GM12874 (cell line): Measurements from ENCODE around the gene OR10A2.

ENCODE experiments used
- CTCF ChIP-seq: IDR thresholded peaks from 2 replicates; pipeline ENCODE4 v1.5.1; 2011; ENCODE audit warnings: low read depth, mild to moderate bottlenecking, control low read depth, low read length, moderate library complexity; ENCODE audit not compliant: insufficient read depth

The OR10A2 gene

GRCh38 chr11:6833356-6833755 is 29.5 kb upstream of the OR10A2 start:
- no peak for TF ChIP-seq CTCF

GRCh38 chr11:6834021-6834420 is 28.8 kb upstream of the OR10A2 start:
- TF ChIP-seq CTCF, result no peak

GRCh38 chr11:6841694-6842093 is 21.2 kb upstream of the OR10A2 start:
- no peak for TF ChIP-seq CTCF

- TF ChIP-seq CTCF, result no peak
Measured at GRCh38 chr11:6843670-6844069, 19.2 kb upstream of the OR10A2 start.

- no peak for TF ChIP-seq CTCF
Measured at GRCh38 chr11:6844356-6844755, 18.5 kb upstream of the OR10A2 start.

- TF ChIP-seq CTCF, result no peak
Measured at GRCh38 chr11:6845383-6845782, 17.5 kb upstream of the OR10A2 start, which contains the start of gene OR10A5. OR10A5 (plus strand) TSS chr11:6845683; CDS start chr11:6845683, 0 bp downstream.

GRCh38 chr11:6850526-6850925 is 12.3 kb upstream of the OR10A2 start:
- TF ChIP-seq CTCF, result no peak
